ENCODE measurements around the gene RPH3AL.
A peak's percentile ranks its signal among the peaks of the same experiment; 100 is the strongest.

The RPH3AL gene

DNA sequence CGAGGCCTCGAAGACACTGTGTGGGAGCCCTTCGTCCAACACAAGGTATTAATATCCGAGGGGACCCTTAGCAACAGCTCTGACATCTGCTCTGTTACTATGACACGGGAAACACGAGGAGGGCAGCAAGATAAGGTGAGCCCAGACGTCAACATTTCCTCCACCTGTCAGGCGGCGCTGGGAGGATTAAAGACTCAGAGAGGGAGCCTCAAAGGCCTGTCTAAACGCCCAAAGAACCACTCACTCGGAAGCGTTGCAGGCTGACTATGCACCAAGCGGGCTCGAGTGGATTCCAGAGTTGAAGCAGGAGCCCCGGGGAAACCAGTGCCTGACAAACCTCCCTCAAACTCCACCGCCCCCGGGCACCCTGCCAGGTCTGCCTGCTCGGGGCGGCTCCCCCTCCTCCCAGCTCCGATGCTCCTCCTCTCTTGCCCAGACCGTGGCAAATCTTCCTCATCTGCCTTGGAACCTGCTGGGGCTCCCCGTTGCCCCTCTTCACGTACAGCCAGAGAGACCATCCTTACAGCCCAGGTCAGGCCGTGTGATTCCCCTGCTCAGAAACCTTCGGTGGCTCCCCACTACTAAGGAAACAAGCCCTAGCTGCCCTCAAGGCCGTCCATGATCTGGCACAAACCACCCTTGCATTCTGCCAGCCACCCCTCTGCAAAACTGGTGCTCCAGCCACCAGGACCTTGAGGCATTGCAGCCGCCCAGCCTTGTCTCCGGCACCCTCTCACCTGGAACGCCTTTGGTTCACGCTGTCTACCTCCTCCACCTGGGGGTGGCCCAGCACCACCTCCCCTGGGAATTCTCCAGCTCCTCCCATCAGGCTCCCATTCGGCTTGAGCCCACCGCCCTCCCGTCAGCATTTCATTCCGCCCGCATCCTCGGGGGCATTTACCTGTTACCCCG, 16.2 kb downstream of the RPH3AL start:
- peak; percentile 44 for DNase-seq (ENCODE audit: low read depth)

DNA sequence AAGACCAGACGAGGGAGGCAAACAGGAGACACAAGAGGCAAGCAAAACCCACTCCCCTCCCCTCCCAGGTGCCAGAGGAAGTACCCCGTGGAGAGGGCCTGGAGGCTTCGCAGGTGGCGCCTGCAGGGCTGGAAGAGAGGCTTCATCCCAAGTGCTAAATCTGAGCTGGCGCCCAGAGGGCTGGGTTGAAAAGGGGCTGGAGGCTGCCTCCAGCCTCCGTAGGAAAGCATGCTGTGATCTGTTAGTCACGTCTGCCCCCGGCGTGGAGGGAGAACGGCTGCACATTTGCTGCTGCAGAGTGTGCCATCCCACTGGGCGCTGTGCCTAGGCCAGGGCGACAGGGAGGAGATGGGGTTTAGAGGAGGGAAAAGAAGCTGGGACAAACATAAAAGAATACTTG, 16.9 kb downstream of the RPH3AL start:
- no peak for DNase-seq (ENCODE audit: low read depth)

DNA sequence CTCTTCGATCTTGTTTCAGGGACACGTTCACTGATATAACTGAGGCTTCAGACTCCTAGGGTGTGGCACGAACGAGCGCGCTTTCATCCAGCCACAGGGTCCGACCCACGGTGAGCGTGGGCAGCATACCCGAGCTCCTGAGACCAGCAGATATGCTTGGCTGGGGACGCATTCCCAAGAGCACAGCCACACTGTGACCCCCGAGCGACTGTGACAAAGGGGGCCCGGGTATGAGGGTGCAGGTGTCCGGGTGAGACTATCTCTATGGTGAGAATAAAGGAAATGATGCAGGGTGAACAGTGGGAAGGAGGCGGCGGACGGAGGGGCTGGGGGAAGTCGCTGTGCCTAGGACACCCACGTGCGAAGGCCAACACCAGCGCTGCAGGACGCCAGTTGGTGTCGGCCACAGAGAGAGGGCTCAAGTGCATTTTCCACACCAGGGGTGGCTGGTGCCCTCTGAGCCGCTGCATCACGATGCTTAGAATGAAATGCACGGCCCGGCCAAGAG, 17.6 kb downstream of the RPH3AL start:
- no peak for DNase-seq (ENCODE audit: low read depth)

GRCh38 chr17:333626-334396, 18.8 kb downstream of the RPH3AL start:
- DNase-seq (ENCODE audit: low read depth): no peak

DNA sequence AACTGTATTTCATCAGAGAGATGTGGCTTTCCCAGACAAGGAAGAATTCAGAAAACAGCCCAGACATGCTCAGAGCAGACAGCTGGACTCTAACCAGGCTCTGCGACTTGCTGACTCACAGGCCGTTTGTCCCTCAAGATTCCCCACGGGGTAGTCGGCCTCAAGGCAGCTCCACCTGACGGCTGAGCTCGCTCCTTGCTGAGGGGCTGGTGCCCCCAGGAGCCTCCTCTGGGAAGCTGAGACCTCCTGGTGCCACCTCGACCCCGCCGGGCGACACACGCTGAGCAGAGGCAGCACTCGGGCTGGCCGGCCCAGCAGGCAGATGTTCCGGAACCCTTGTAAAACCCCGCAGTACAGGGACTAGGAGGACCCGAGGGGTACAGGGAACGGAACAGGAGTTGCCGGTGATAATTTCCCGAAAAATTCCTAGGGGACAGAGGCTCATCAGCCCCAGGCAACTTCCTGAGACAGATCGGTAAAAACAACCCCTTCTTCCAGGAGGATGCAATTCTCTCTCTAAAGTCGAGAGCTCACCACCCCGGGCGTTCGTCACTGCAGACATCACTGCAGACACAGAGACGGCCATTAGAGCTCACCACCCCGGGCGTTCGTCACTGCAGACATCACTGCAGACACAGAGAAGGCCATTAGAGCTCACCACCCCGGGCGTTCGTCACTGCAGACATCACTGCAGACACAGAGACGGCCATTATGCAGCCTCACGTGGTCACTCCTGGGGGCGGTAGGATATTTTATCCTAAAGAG, 19.9 kb downstream of the RPH3AL start:
- DNase-seq (ENCODE audit: low read depth): no peak

GRCh38 chr17:332023-332422, 20.6 kb downstream of the RPH3AL start:
- no peak for DNase-seq (ENCODE audit: low read depth)

GRCh38 chr17:330993-331701, 21.5 kb downstream of the RPH3AL start:
- no peak for DNase-seq (ENCODE audit: low read depth)

GRCh38 chr17:329784-330420, 22.7 kb downstream of the RPH3AL start:
- no peak for DNase-seq (ENCODE audit: low read depth)

DNA sequence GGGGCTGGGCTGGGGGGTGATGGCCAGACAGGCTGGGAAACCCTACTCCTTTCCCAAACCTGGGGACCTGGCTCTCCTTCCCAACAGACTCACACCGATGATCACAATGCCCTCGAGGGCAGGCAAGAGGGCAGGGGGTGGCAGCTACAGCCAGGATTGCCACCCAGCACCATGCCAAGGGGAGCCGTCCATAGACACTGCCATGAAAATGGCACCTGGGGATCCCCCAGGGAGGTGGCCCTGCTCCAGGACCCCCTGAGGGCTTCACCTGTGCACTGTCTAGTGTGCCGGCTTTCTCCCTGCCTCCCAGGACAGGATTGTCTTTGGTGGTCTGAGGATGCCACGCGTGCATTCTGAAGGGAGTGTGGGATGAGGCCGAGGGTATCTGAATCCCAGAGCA, 24.6 kb downstream of the RPH3AL start:
- DNase-seq (ENCODE audit: low read depth): no peak

DNA sequence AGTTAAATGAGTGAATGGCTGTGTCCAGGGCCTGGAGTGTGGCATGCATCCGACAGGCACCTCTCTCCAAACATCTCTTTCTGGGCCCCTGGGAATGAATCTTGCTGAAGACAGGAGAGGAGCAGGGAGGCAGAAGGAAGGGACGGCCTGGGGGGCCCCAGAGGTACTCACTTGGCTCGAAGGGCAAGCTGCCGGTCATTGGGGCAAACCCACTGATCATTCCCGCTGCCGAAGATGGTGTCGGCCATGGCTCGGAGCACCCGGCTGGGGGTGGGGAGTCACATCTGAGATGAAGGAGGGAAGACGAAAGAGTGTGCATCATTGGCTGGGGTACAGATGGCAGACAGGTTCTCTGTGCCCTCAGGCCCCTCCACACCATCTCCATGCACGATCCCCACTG, 25.3 kb downstream of the RPH3AL start:
- no peak for DNase-seq (ENCODE audit: low read depth)

DNA sequence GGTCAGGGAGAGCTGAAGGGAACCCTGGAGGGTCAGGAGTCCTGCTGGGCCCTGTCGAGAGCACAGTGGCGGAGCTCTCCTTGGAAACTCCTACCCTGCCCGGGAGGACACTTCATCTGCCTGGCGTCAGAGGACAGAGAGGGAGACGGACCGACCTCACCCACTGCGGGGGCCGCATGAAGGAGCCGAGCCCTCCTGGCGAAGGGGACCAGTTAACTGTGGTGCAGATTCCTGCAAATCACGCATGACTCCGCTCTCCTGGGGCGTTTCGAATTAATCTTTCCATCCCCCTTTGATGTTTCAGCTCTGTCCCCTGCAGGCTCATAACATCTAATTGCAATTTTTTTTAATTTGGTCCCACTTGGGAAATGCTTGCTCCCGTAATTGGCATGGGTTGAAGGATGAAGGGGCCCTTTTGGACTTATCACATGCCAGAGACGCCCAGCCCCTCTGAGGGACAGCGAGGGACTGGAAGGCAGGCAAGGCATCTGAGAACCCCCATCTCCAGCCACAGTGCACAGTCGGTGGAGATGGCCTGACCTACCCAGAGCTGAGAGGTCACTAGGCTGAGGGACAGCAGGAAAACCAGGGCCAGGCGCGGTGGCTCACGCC, 26.5 kb downstream of the RPH3AL start:
- no peak for DNase-seq (ENCODE audit: low read depth)

DNA sequence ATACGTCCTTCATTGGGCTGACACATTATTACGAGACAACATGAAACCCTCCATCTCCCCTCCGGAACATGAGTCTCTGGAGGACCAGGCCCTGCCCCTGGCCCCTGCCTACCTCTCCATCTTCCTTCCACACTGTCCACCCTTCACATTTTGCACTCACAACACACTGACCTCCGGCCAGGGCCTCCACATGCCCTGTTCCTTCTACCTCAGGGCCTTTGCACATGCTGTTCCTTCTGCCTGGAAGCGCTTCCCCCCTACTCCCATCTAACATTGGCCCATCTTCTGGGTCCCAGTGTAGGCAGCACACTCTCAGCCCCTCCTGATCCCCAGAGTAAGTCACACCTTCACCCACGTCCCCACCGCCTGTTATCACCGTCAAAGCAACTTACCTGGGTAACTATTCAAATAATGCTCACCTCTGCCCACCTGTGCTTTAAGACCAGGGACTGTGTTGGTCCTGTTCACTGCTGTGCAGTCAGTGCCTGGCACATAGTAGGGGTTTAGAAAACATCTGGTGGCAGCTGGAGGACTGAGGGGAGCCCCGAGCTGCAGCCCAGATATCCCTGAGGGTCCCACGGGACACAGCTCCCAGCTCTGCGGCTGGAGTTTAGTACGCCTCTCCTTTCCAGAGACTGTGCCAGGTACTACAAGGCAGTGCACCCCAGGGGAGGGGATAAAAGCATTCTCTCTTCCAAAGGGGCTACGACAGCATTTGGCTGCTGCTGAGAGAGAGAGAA, 27.2 kb downstream of the RPH3AL start:
- DNase-seq (ENCODE audit: low read depth): no peak

DNA sequence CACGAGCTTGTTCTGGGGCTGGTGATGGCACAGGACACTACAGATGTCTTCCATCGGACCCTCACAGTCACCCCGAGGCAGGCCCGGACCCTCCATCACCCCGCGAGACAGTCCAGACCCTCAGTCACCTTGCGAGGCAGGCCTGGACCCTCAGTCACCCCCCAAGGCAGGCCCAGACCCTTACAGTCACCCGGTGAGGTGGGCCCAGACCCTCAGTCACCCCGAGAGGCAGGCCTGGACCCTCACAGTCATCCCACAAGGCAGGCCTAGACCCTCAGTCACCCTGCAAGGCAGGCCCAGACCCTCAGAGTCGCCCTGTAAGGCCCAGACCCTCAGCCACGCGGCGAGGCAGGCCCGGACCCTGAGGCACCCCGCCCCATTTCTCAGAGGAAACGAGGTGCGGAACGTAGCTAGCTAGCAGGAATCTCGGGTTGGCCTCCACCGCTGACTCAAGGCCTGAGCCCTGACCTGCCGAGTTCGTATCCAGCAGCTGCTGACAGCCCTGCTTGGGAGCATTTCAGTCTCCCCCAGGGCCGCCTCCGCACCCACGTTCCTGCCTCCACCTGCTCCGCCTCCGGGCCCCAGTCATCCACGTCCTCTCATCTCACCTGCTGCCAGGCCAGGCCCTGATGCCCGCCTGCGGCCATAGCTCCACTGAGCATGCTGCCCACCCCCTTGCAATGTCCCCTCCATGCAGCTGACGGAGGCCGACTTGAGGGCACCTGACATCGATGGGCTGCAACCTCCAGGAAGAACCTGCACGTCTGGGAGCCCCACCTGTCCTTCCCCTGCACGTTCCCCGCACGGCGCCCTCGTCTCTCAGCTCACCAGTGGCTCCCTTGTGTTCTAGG, 28.7 kb downstream of the RPH3AL start:
- DNase-seq (ENCODE audit: low read depth): no peak

DNA sequence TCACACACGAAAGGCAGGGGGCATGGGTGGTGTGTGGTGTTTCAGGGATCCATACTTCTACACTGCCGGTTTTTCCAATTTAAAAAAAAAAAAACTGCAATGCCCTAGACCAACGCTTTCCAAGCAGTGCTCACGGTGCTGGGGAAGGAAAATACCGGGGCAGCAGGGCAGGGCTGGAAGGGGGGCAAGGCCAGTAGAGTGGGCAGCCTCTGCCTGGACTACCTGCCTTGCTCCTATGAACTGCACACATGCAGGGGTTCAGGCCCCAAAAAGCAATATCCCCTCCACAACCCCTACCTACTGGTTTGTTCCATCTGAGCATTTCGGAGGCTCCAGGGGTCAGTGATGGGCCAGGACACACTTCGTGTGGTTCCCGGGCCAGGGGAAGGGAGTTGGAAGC, 29.4 kb downstream of the RPH3AL start:
- no peak for DNase-seq (ENCODE audit: low read depth)

DNA sequence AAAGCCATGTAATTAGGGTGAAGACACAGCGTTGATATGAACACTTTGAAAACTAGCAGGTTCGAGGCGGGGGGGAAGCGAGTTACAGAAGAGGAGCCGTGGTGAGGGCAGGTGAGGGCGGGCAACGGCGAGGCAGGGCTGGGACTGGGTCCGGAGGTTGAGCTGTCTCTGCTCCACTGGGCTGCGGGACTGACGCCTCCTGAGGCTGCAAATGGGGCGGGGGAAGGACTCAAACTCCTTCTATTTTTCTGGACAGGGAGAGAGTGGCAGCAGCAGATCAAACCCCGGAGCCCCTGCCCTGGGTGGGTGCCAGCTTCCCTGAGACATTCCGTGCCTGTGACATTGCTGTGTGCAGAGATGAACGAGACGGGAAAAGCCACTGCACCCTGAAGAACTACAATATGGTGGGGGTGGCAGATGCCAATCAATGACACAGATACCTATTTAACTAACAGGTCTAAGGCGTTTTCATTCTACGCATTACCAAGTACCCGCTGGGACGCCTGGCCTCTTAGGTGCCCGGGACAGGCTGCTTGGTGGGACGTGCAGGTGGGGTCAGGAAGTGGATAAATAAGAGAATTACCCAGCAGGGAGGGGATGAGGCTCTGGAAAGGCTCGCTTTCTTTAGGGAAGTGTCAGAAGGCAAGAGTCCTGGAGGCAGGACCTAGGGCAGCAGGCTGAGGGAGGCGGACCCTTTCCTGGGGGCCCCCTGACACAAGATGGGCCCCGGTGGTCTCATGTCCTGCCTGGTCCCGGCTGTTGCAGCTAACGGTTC, 30.4 kb downstream of the RPH3AL start:
- DNase-seq (ENCODE audit: low read depth): no peak

DNA sequence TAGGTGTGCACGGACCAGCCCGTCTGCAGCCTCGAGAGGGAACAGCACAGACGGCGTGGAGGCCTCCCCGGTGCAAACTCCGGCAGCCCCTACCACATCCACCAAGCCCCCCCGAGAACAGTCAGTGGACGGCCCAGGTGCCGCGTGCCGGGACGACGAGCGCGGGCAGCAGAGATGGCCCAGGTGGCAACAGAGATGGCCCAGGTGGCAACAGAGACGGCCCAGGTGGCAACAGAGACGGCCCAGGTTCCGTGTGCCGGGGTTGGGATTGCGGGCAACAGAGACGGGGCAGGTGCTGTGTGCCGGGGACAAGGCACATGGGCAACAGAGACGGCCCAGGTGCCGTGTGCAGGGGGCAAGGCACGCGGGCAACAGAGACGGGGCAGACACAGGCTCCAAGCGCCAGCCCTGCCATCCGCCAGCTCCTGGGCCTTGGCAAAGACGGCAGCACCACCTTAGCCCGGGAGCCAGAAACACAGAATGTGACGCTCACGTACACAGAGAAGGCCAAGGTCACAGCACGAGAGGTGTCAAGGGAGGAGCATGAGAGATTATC, 31.1 kb downstream of the RPH3AL start:
- DNase-seq (ENCODE audit: low read depth): no peak

GRCh38 chr17:320809-321385, 31.7 kb downstream of the RPH3AL start:
- no peak for DNase-seq (ENCODE audit: low read depth)

DNA sequence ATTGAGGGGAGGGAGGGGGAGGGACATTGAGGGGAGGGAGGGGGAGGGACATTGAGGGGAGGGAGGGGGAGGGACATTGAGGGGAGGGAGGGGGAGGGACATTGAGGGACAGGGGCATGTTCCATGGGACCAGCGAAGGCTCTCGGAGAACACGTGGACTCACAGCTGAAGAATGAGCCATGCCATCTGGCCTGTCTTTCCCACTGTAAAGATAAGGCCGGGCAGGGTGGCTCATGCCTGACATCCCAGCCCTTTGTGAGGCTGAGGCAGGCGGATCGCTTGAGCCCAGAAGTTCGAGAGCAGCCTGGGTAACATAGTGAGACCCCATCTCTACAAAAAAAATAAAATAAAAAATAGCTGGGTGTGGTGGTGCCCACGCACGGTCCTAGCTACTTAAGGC, 32.5 kb downstream of the RPH3AL start:
- DNase-seq (ENCODE audit: low read depth): no peak

Data from stimulated activated CD4-positive, alpha-beta T cell treated with anti-CD3 and anti-CD28 coated beads, Interleukin-2, amount 100 ng/mL, for 4 hours (primary cell).